Choroid plexus epithelial cell (primary cell): ENCODE measurements around the gene STARD4.

Experiments
- DNase-seq: peaks from one replicate; pipeline ENCODE4 v3.0.0-alpha.2; 2010; ENCODE audit warnings: low read depth
- H3K4me3 ChIP-seq: 2 replicates; pipeline ENCODE4 v1.5.1; 2011; ENCODE audit warnings: low read depth, mild to moderate bottlenecking, control low read depth, low read length, moderate library complexity
- CTCF ChIP-seq: conservative IDR thresholded peaks from 2 replicates; pipeline ENCODE4 v1.5.1; 2011; ENCODE audit warnings: low read depth, mild to moderate bottlenecking, control low read depth, inconsistent platforms, low read length, moderate library complexity

The STARD4 gene

GRCh38 chr5:111461255-111461671, 51.1 kb downstream of the STARD4 start:
- TF ChIP-seq CTCF = peak; percentile 87
- H3K4me3 ChIP-seq = no peak overlapping the region
- DNase-seq = peak; percentile 64

- no peak overlapping the region for H3K4me3 ChIP-seq
- no peak for TF ChIP-seq CTCF
- no peak for DNase-seq
These were observed 57.6 kb downstream of the STARD4 start for GRCh38 chr5:111454776-111455175.

GRCh38 chr5:111454198-111454622, 58.1 kb downstream of the STARD4 start:
- no peak overlapping the region for H3K4me3 ChIP-seq
- peak; percentile 30 for DNase-seq
- no peak for TF ChIP-seq CTCF

- peak overlapping the region; percentile 10 for H3K4me3 ChIP-seq
- peak; percentile 87 for DNase-seq
- no peak for TF ChIP-seq CTCF
These were observed 58.6 kb downstream of the STARD4 start for GRCh38 chr5:111453747-111454146.

GRCh38 chr5:111453295-111453694, 59.0 kb downstream of the STARD4 start:
- peak; percentile 61 for DNase-seq
- H3K4me3 ChIP-seq = peak overlapping the region; percentile 10
- no peak for TF ChIP-seq CTCF

- H3K4me3 ChIP-seq = no peak overlapping the region
- no peak for TF ChIP-seq CTCF
- no peak for DNase-seq
These were observed 64.5 kb downstream of the STARD4 start for GRCh38 chr5:111447822-111448221.

- peak; percentile 46 for DNase-seq
- no peak for TF ChIP-seq CTCF
- H3K4me3 ChIP-seq = no peak overlapping the region
These were observed 65.2 kb downstream of the STARD4 start for GRCh38 chr5:111447099-111447498.
